Adrenal gland (tissue), 5 donors: ENCODE data around the gene ASF1A.

Source experiments
- POLR2A ChIP-seq, 2 donors: fragments of 450-650 bp; IDR thresholded peaks; one replicate each; pipeline ENCODE4 v1.6.1; 2017; ENCODE audit warnings: antibody characterized with exemption in 2 of 2, mild to moderate bottlenecking in 2 of 2, moderate library complexity in 1 of 2
- TF ChIP-seq, protein P1 (sequence below), 6 experiments: fragments of 450-650 bp in 4 of 6; fragments of 200-600 bp in 2 of 6; sonication (generic) in 1 of 6; IDR thresholded peaks; 1 replicate in 5 of 6; 2 replicates in 1 of 6; pipeline versions ENCODE4 v1.5.1 to v1.8.0; 2016 to 2021; ENCODE audit warnings: antibody characterized with exemption in 6 of 6, mild to moderate bottlenecking in 2 of 6, moderate library complexity in 1 of 6
- donor health status: DM: no; HTN: no; CAD: no.

DNA sequence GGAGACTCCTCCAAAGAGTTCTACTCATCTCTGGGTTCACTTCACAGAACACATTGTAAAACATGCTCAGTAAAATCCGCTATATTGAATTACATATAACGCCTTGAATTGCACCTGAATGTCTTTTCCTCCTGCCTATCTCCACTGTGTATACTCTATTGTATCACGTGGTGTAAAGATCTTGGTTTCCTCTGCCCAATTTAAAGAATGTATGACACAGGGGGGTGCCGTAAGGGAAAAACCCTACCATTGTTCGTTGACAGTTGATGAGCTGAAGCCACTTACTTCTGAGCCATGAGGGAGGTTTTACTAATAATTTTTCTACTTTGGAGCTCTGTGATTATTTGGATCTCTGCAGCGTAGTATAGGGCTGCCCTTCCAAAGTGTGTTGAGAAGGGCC is 6.0 kb downstream of the ASF1A start:
- TF ChIP-seq, protein P1, sequence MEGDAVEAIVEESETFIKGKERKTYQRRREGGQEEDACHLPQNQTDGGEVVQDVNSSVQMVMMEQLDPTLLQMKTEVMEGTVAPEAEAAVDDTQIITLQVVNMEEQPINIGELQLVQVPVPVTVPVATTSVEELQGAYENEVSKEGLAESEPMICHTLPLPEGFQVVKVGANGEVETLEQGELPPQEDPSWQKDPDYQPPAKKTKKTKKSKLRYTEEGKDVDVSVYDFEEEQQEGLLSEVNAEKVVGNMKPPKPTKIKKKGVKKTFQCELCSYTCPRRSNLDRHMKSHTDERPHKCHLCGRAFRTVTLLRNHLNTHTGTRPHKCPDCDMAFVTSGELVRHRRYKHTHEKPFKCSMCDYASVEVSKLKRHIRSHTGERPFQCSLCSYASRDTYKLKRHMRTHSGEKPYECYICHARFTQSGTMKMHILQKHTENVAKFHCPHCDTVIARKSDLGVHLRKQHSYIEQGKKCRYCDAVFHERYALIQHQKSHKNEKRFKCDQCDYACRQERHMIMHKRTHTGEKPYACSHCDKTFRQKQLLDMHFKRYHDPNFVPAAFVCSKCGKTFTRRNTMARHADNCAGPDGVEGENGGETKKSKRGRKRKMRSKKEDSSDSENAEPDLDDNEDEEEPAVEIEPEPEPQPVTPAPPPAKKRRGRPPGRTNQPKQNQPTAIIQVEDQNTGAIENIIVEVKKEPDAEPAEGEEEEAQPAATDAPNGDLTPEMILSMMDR (IDR thresholded peaks at IDR 0.05): no peak
- TF ChIP-seq POLR2A (IDR thresholded peaks at IDR 0.05): no peak
